HG02798 (cell line): Measurements from ENCODE around the gene NR3C2.
"Not testable (repeated sequence)": the region's sequence is repeated elsewhere in the genome, so short reads cannot be mapped to it uniquely, and the experiment has no call there.

Experiments used
- ATAC-seq: cut with Tn5 transposase; IDR thresholded peaks from one replicate; pipeline ENCODE4 v1.9.1; 2021; ENCODE audit warnings: mild to moderate bottlenecking; ENCODE audit not compliant: unreplicated experiment, poor library complexity

Gene NR3C2

DNA sequence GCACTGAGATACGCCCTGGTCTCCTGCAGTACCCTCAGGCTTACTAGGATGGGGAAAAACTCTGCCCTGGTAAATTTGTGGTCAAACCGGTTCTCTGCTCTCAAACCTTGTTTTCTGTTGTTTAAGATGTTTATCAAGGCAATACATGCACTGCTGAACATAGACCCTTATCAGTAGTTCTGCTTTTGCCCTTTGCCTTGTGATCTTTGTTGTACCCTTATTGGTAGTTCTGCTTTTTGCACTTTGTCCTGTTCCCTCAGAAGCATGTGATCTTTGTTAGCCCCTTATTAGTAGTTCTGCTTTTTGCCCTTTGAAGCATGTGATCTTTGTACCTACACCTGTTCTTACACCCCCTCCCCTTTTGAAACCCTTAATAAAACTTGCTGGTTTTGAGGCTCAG lies 319.1 kb downstream of the NR3C2 start:
- not testable (repeated sequence) for ATAC-seq

GRCh38 chr4:148120216-148120615 lies 322.0 kb downstream of the NR3C2 start:
- ATAC-seq = no peak

- no peak for ATAC-seq
Measured at GRCh38 chr4:148118633-148119032, 323.6 kb downstream of the NR3C2 start.

- ATAC-seq = no peak
Measured at GRCh38 chr4:148118179-148118578, 324.0 kb downstream of the NR3C2 start.

DNA sequence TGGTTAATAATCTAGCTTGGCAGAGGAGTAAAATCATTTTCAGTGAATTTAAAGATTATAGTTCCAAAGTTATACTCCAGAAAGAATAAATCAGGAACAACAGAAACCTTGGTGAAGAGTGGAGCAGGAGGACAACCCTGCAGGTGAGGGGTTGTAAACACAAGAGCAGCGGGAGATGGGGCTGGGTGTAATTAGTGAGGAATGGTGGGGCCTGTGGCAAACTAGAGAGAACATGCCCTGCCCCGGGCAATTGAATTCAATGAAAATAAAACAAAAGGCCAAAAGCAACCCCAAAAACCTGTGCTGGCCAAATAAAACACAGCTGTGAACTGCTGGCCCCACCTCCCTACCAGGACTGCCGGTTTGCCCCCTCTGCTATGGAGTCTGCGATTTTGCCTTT lies 325.2 kb downstream of the NR3C2 start:
- ATAC-seq = no peak

GRCh38 chr4:148116264-148116663 lies 325.9 kb downstream of the NR3C2 start:
- no peak for ATAC-seq

DNA sequence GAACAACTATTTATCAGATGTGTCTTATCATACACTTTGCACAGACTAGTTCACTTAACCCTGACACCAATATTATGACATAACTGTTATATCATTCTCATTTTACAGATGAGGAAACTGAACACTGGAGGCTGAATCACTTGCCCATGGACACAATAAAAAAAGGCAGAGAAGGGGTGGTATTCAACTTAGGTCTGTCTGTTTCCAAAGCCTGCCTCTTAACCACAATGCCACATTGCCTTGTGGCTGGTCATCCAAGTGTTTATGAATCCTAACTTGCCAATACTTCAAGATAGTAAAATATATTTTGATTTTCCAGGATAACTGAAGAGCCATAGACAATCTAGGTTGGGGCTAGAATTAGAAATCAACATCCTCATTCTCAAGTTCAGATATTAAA lies 327.8 kb downstream of the NR3C2 start:
- no peak for ATAC-seq

DNA sequence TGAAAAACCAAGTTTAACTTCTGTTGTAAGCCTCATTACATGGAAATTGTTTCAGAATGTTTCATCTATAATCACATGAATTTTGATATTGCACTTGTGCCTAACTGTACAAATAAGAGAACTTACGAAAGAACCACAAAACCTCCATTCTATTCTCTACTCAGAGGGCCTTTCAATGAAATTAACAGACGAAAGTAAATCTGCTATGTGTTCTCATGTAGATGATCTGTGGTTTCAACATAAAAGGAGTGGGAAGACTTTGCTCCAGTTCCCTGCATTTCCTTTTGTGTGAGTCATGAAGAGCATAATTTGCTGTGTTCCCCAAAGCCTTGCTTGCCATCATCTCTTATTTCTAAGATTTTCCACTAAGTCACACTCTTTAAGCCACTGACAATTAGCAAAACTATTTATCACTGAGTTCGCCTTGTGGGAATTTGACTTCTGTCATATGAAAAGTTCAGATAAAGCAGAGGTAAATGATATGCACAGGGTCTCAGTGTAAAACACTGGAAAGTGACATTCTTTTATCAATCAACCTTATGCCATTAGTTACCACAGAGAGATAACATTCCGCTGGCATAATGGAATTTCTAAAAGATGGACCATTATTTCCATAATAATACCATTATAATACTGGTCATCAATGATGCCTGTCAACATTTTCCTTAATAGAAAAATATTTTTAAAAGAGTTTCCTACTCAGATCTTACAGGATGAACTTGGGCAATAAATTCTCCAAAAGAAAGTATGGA lies 329.8 kb downstream of the NR3C2 start:
- no peak for ATAC-seq

GRCh38 chr4:148110169-148110568 lies 332.0 kb downstream of the NR3C2 start:
- ATAC-seq = no peak

- no peak for ATAC-seq
Measured at GRCh38 chr4:148109216-148109615, 333.0 kb downstream of the NR3C2 start.

DNA sequence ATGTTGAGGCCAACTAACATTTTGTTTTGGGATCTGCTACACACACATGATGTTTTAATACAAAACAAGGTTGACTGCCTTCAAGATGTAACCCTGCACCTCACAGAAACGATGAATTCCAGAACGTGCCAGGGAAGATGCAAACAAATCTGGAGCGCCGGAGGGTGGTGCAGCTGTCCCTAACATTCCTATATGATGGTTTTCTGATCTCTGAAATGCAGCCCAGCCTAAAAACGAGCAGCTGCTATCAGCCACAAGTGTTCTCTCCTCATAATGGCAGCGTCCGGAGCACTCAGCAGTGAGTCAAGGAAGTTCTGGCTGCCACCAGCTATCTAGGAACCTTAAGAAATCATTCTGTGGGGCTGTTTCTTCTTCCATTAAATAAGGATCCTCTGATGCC lies 333.4 kb downstream of the NR3C2 start:
- no peak for ATAC-seq

- no peak for ATAC-seq
Measured at GRCh38 chr4:148103597-148104355, 338.4 kb downstream of the NR3C2 start.

DNA sequence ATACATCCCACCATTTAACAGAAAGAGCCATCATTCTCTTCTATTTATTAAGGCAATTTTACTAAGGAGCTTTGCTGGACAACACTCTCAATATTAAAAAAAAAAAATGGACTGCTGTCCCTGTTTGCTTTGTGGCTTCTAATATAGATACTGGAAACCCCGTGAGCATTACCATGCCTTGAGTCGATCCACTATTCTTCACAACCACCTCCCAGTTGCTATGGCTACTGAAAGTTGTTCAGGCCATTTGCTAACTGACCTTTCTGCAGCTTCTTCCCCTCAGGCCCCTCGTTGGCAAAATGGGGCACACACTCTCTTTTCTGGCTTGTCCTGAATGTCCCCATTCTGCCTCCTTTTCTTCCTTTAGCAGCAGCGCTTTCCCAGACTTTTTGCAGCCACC lies 340.4 kb downstream of the NR3C2 start:
- no peak for ATAC-seq

DNA sequence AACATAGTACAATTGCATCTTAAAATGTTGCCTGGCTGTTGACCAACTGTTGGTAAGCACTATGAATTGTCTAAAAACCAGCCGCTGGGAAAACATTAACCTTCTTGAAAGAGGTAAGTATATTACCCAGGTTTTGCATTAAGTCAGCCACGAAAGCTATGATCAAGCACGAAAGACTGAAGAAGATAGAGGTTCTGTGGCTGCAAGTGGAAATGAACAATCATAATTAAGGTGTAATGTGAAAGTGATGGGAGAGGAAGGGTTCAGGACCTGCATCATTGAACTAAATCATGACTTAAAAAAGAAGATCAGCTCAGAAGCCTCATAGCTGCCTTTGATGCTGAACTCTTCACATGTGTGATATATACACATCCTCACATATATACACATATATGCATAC lies 341.0 kb downstream of the NR3C2 start:
- no peak for ATAC-seq

- ATAC-seq = no peak
Measured at GRCh38 chr4:148097801-148098200, 344.4 kb downstream of the NR3C2 start.

- ATAC-seq = no peak
Measured at GRCh38 chr4:148095346-148095923, 346.8 kb downstream of the NR3C2 start.

GRCh38 chr4:148094149-148094548 lies 348.1 kb downstream of the NR3C2 start:
- ATAC-seq = no peak

DNA sequence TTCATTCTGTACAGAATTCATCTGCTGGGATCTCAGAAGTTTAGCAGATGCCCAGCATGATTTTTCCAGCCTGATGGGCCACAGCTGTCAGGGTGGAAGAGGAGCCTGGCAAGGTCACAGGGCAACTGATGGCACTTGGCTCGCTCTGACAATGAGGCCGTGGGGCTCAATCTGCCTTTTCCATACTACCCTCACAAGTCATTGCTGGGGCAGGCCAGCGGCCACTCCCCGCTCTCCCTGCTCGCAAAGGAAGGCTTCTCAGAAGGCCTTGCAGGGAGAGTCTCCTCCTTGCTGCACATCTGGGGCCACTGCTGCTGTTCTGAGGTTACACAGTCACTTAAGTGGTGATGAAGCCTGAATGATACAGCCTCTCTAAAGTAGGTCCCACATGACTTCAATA lies 349.1 kb downstream of the NR3C2 start:
- ATAC-seq = no peak

DNA sequence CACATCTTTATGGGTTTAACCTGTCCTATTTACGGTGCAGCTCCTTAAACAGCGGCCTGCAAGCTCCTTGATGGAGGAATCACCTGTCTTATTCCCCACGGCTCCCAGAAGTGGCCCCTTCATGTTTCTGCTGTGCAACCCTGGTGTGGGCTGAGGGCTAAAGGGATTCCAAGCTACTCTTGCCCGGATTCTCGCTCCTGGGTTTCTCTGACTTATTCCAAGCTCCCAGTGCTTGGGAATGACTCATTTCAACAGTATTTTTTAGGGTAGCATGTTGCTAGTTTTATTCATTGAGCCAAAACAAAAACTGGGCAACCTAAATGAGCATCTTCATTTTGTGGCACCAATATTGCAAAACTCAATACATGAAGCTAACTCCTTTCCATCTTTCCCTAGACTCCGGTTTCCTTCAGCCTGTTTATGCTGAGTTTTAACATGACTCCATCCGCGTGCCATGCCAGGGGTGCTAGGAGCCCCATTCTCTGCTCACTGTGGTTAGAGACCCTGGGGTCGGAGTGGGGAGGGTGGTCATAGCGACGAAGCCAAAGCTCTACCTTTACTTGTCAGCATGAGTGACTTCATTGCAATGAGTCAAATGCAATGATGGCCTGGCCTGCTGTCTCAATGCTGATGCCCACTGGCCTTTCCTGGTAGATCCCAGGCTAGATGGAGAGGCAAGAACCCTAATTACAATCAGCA lies 349.7 kb downstream of the NR3C2 start:
- ATAC-seq = no peak

DNA sequence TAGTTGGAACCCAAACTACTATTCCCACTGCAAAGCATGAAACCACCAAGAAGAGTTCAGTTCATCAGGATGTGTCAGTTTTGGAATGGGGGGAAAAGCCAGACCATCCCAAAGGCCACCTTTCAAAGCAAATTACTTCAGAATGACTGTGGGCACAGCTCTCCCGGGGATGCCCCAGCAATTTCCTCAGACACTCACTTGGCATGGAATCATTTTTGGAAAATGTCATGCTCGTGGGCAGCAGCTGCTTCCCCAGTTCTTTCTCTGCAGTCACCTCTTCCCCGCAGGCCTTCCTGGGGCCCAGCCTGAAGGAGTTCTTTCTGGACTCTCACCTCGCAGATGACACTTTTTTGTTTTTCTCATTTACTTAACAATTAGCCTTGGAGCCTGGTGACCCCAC lies 350.3 kb downstream of the NR3C2 start:
- ATAC-seq = no peak
